Glutamatergic neuron (in vitro differentiated cells): Measurements from ENCODE around the gene STK24. TPM values are rescaled to one million over a fixed set of nuclear protein-coding genes. Genes with fewer than 3 reads are reported as not detected.

Experiments used
- DNase-seq: peaks from one replicate; pipeline ENCODE4 v3.0.0; 2022
- H3K27ac Mint-ChIP-seq: one replicate; pipeline ENCODE4 v1.8.0; 2020; ENCODE audit warnings: mild to moderate bottlenecking, mixed read lengths, inconsistent platforms; ENCODE audit not compliant: unreplicated experiment
- H3K27me3 Mint-ChIP-seq: one replicate; pipeline ENCODE4 v1.8.0; 2020; ENCODE audit warnings: mild to moderate bottlenecking, moderate library complexity, mixed read lengths, inconsistent platforms; ENCODE audit not compliant: unreplicated experiment
- H3K36me3 Mint-ChIP-seq: one replicate; pipeline ENCODE4 v1.8.0; 2020; ENCODE audit warnings: mild to moderate bottlenecking, mixed read lengths, inconsistent platforms; ENCODE audit not compliant: unreplicated experiment
- H3K4me1 Mint-ChIP-seq: one replicate; pipeline ENCODE4 v1.8.0; 2020; ENCODE audit warnings: mild to moderate bottlenecking, low read depth, mixed read lengths, inconsistent platforms; ENCODE audit not compliant: unreplicated experiment
- H3K4me3 Mint-ChIP-seq: one replicate; pipeline ENCODE4 v1.8.0; 2020; ENCODE audit warnings: mild to moderate bottlenecking, mixed read lengths, inconsistent platforms; ENCODE audit not compliant: unreplicated experiment
- H3K9me3 Mint-ChIP-seq: one replicate; pipeline ENCODE4 v1.8.0; 2020; ENCODE audit warnings: mild to moderate bottlenecking, moderate library complexity, mixed read lengths, inconsistent platforms; ENCODE audit not compliant: unreplicated experiment
- CTCF ChIP-seq: fragments of 200-600 bp; sonication (generic); IDR thresholded peaks from one replicate; pipeline ENCODE4 v1.5.0; 2021; ENCODE audit not compliant: partially characterized antibody, unreplicated experiment
- total RNA-seq: library from RNA; stranded (reverse); fragmentation: NEBNext Ultra II Directional; extraction: Animal tissue kit (Norgen Biotek cat#: 25700); gene quantifications from one replicate; pipeline ENCODE4 v1.2.1, GENCODE V29; 2021; ENCODE audit not compliant: unreplicated experiment

Gene STK24
- total RNA-seq, 1 donor from 2014 or later: 188 TPM

GRCh38 chr13:98536729-98537128, 40.2 kb downstream of the STK24 start:
- Mint-ChIP-seq H3K9me3 (peaks cover 28% of the 10 kb centered on the region), H3K36me3 (no peaks in the 10 kb centered on the region), H3K27ac (peak overlapping the region; percentile 70), H3K4me1 (peaks cover 70% of the 10 kb centered on the region), H3K4me3 (peak overlapping the region; percentile 25), H3K27me3 (peaks cover 22% of the 10 kb centered on the region)
- no peak for DNase-seq
- no peak for TF ChIP-seq CTCF

GRCh38 chr13:98535501-98536354, 41.2 kb downstream of the STK24 start:
- Mint-ChIP-seq H3K4me3 (no peak overlapping the region), H3K9me3 (peaks cover 28% of the 10 kb centered on the region), H3K36me3 (no peaks in the 10 kb centered on the region), H3K4me1 (peaks cover 67% of the 10 kb centered on the region), H3K27me3 (peaks cover 22% of the 10 kb centered on the region), H3K27ac (peak overlapping the region; percentile 76)
- TF ChIP-seq CTCF: no peak
- DNase-seq: no peak

GRCh38 chr13:98534821-98535220, 42.1 kb downstream of the STK24 start:
- Mint-ChIP-seq H3K4me1 (peaks cover 63% of the 10 kb centered on the region), H3K4me3 (no peak overlapping the region), H3K36me3 (no peaks in the 10 kb centered on the region), H3K27me3 (peaks cover 20% of the 10 kb centered on the region), H3K9me3 (peaks cover 30% of the 10 kb centered on the region), H3K27ac (peak overlapping the region; percentile 38)
- DNase-seq: no peak
- TF ChIP-seq CTCF: no peak

- DNase-seq: no peak
- Mint-ChIP-seq H3K4me3 (no peak overlapping the region), H3K9me3 (peaks cover 29% of the 10 kb centered on the region), H3K27me3 (peaks cover 18% of the 10 kb centered on the region), H3K4me1 (peaks cover 63% of the 10 kb centered on the region), H3K27ac (peak overlapping the region; percentile 57), H3K36me3 (no peaks in the 10 kb centered on the region)
- TF ChIP-seq CTCF: no peak
Measured at GRCh38 chr13:98533912-98534311, 43.0 kb downstream of the STK24 start.

GRCh38 chr13:98532254-98532653, 44.7 kb downstream of the STK24 start:
- H3K27me3 Mint-ChIP-seq: peaks cover 13% of the 10 kb centered on the region
- no peak for DNase-seq
- H3K4me3 Mint-ChIP-seq: no peak overlapping the region
- no peaks in the 10 kb centered on the region for H3K36me3 Mint-ChIP-seq
- H3K9me3 Mint-ChIP-seq: peaks cover 35% of the 10 kb centered on the region
- no peak for TF ChIP-seq CTCF
- peaks cover 61% of the 10 kb centered on the region for H3K4me1 Mint-ChIP-seq
- H3K27ac Mint-ChIP-seq: no peak overlapping the region
